Mesenchymal stem cell (in vitro differentiated cells and primary cell): ENCODE measurements around the gene SYNE1.

Experiments used
- DNase-seq: peaks from one replicate; pipeline ENCODE4 v3.0.0-alpha.2; 2013
- H2AFZ ChIP-seq: one replicate; pipeline ENCODE4 v1.6.1; 2013; ENCODE audit warnings: low read depth, mild to moderate bottlenecking, control low read depth, inconsistent platforms, low read length, moderate library complexity
- H2AK5ac ChIP-seq: 2 replicates; pipeline ENCODE4 v1.6.1; 2013; ENCODE audit warnings: low read length, moderate library complexity, mild to moderate bottlenecking, inconsistent platforms; ENCODE audit not compliant: severe bottlenecking
- H2BK120ac ChIP-seq: one replicate; pipeline ENCODE4 v1.6.1; 2013; ENCODE audit warnings: low read depth, mild to moderate bottlenecking, inconsistent platforms, low read length, moderate library complexity
- H2BK12ac ChIP-seq, 2 experiments: one replicate each; pipeline ENCODE4 v1.6.1; 2013; ENCODE audit warnings: inconsistent platforms in 2 of 2, low read length in 2 of 2, mild to moderate bottlenecking in 2 of 2, moderate library complexity in 2 of 2, control low read depth in 1 of 2
- H2BK15ac ChIP-seq: one replicate; pipeline ENCODE4 v1.6.1; 2013; ENCODE audit warnings: mild to moderate bottlenecking, low read depth, inconsistent platforms; ENCODE audit not compliant: poor library complexity, severe bottlenecking
- H2BK5ac ChIP-seq: 2 replicates; pipeline ENCODE4 v1.6.1; 2013; ENCODE audit warnings: low read depth, mild to moderate bottlenecking, low read length, control low read depth, inconsistent platforms; ENCODE audit not compliant: poor library complexity, severe bottlenecking
- H3K14ac ChIP-seq, 2 experiments: one replicate each; pipeline ENCODE4 v1.6.1; 2013; ENCODE audit warnings: inconsistent platforms in 2 of 2, low read length in 2 of 2, control low read depth in 1 of 2, mild to moderate bottlenecking in 1 of 2, moderate library complexity in 1 of 2
- H3K18ac ChIP-seq, 2 experiments: one replicate each; pipeline ENCODE4 v1.6.1; 2013; ENCODE audit warnings: inconsistent platforms in 2 of 2, low read length in 2 of 2, control low read depth in 1 of 2, low read depth in 1 of 2, mild to moderate bottlenecking in 1 of 2
- H3K23ac ChIP-seq, 2 experiments: one replicate each; pipeline ENCODE4 v1.6.1; 2013; ENCODE audit warnings: inconsistent platforms in 2 of 2, low read length in 2 of 2, mild to moderate bottlenecking in 2 of 2, moderate library complexity in 2 of 2, control low read depth in 1 of 2
- H3K27ac ChIP-seq: 2 replicates; pipeline ENCODE4 v1.5.1; 2013; ENCODE audit warnings: mild to moderate bottlenecking, moderate library complexity, low read length, control low read depth, inconsistent platforms; ENCODE audit not compliant: poor library complexity, severe bottlenecking
- H3K27me3 ChIP-seq, 2 experiments: 2 replicates each; pipeline versions ENCODE4 v1.6.1 to v1.7.0; 2013; ENCODE audit warnings: low read length in 2 of 2, mild to moderate bottlenecking in 2 of 2, moderate library complexity in 2 of 2, control low read depth in 1 of 2, inconsistent platforms in 1 of 2; ENCODE audit not compliant: control insufficient read depth in 1 of 2, insufficient read depth in 1 of 2
- H3K36me3 ChIP-seq, 2 experiments: 2 replicates each; pipeline versions ENCODE4 v1.6.1 to v1.7.0; 2013; ENCODE audit warnings: low read length in 2 of 2, control low read depth in 1 of 2, inconsistent platforms in 1 of 2, low read depth in 1 of 2, mild to moderate bottlenecking in 1 of 2; ENCODE audit not compliant: insufficient read depth in 2 of 2, control insufficient read depth in 1 of 2
- H3K4ac ChIP-seq, 2 experiments: one replicate each; pipeline ENCODE4 v1.6.1; 2013; ENCODE audit warnings: inconsistent platforms in 2 of 2, low read length in 2 of 2, mild to moderate bottlenecking in 2 of 2, moderate library complexity in 2 of 2, control low read depth in 1 of 2, low read depth in 1 of 2
- H3K4me1 ChIP-seq: 2 replicates; pipeline ENCODE4 v1.6.1; 2013; ENCODE audit warnings: low read depth, low read length, control low read depth; ENCODE audit not compliant: control insufficient read depth, insufficient read depth
- H3K4me2 ChIP-seq: 2 replicates; pipeline ENCODE4 v1.6.1; 2013; ENCODE audit warnings: low read length, mild to moderate bottlenecking, inconsistent platforms; ENCODE audit not compliant: poor library complexity, severe bottlenecking
- H3K4me3 ChIP-seq, 2 experiments: 2 replicates each; pipeline versions ENCODE4 v1.5.1 to v1.7.0; 2013; ENCODE audit warnings: low read length in 2 of 2, mild to moderate bottlenecking in 2 of 2, control low read depth in 1 of 2, low read depth in 1 of 2; ENCODE audit not compliant: insufficient read depth in 1 of 2
- H3K79me1 ChIP-seq: replicated peaks from 2 replicates; pipeline ENCODE4 v1.6.1; 2013; ENCODE audit warnings: mild to moderate bottlenecking, control low read depth, low read length, inconsistent platforms; ENCODE audit not compliant: poor library complexity, severe bottlenecking
- H3K9ac ChIP-seq: 2 replicates; pipeline ENCODE4 v1.7.0; 2013; ENCODE audit warnings: mild to moderate bottlenecking, low read length, moderate library complexity
- H3K9me3 ChIP-seq: 2 replicates; pipeline ENCODE4 v1.7.0; 2013; ENCODE audit warnings: mild to moderate bottlenecking, low read length; ENCODE audit not compliant: control insufficient read depth
- H4K8ac ChIP-seq: one replicate; pipeline ENCODE4 v1.6.1; 2013; ENCODE audit warnings: inconsistent platforms, mild to moderate bottlenecking, low read length, moderate library complexity
- H4K91ac ChIP-seq: one replicate; pipeline ENCODE4 v1.6.1; 2013; ENCODE audit warnings: mild to moderate bottlenecking, low read length, inconsistent platforms
- WGBS: methylation state at CpG from one replicate; pipeline ENCODE4 v1.1.7; 2013; ENCODE audit warnings: mixed read lengths; 5-methylcytosine and 5-hydroxymethylcytosine counted together

The SYNE1 gene

DNA sequence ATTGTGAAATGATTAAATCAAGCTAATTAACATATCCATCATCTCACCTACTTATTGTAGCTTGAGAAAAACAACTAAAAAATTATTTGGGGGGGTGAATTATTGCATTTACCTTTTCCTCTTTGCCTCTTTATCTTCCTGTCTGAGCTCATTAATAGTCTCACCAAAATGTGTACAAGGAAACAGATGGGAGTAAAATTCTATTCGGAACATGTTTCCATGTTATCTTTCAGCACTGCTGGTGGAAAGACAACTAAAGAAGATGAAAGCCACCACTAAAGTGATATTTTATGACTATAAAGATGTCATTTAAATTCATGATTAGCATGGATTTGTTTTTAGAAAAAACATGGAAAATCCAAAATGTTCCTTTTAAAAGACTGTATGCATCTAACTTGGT lies 102.6 kb downstream of the SYNE1 start:
- Histone ChIP-seq H3K18ac (no peak overlapping the region), H3K14ac (no peak overlapping the region), H2BK5ac (no peak overlapping the region), H4K8ac (no peak overlapping the region), H3K9ac (no peak overlapping the region), H2BK15ac (no peak overlapping the region), H3K4me1 (no peaks in the 10 kb centered on the region), H3K4ac (no peak overlapping the region), H3K23ac (no peak overlapping the region), H2BK120ac (no peak overlapping the region), H3K79me1 (no peaks in the 10 kb centered on the region), H3K36me3 (no peaks in the 10 kb centered on the region), H2AFZ (no peak overlapping the region), H3K4me2 (no peak overlapping the region), H3K27ac (no peak overlapping the region), H3K27me3 (no peaks in the 10 kb centered on the region), H2AK5ac (no peak overlapping the region), H3K4me3 (no peak overlapping the region), H3K9me3 (no peaks in the 10 kb centered on the region), H4K91ac (no peak overlapping the region), H2BK12ac (no peak overlapping the region)
- no peak for DNase-seq
- no CpG with 5 or more reads among the region's 1 CpG for WGBS

DNA sequence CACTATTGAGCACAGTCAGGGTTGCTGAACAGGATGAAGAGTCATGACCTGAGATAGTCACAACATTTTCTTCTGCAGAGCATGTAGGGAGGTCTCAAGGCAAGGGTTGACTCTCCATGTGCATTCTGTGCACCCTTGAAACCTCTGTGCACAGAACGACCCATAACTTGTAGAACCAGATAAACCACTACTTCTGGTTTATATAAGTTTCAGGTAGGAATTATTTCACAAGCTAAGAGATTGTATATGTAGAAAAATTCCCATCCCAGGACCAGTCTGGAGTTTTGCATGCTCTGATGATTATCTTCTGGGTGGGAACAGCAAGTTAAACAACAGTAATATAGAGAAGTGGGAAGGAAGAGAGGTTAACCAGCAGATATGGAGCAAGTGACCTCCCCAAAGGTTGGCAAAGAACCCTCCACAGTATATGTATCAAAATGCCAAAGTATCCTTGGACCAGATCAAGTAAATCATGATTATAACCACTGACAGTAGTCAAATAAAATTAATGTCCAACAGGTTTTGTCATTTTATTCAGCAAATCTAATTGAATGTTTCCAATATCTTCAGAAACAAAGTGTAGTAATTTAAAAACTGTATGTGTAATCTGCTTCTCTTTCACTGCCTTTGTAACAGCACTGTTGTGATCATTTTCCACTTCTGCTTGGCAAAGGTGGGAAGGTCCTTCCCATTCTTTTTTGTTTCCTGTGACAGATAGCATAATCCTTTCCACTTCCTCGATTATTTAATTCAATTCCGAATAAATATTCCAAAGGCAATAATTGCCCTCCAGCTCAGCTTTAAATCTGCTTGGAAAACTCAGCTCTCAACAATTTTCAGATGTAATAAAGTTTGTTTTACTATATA lies 104.4 kb downstream of the SYNE1 start:
- H3K4me3 ChIP-seq = no peak overlapping the region
- no peak overlapping the region for H4K91ac ChIP-seq
- H3K14ac ChIP-seq = no peak overlapping the region

DNA sequence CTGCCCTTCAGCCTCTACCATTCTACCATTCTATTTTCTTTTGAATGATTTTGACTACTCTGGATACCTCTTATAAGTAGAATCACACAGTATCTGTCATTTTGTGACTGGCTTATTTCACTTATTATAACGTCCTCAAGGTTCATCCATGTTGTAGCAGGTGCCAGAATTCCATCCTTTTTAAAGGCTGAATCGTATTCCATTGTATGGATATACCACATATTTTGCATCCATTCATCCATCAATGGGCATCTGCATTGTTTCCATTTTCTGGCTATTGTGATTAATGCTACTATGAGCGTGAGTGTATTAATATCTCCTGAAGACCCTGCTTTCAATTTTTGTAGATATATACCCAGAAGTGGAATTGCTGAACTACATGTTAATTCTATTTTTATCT lies 105.5 kb downstream of the SYNE1 start:
- H2AFZ ChIP-seq = no peak overlapping the region
- H3K36me3 ChIP-seq = no peaks in the 10 kb centered on the region
- H3K9me3 ChIP-seq = no peaks in the 10 kb centered on the region
- H3K79me1 ChIP-seq = no peaks in the 10 kb centered on the region
- H4K8ac ChIP-seq = no peak overlapping the region
- H4K91ac ChIP-seq = no peak overlapping the region
- no peak overlapping the region for H3K4me2 ChIP-seq
- H3K23ac ChIP-seq = no peak overlapping the region
- no peak overlapping the region for H2AK5ac ChIP-seq
- no peak overlapping the region for H2BK12ac ChIP-seq
- H2BK120ac ChIP-seq = no peak overlapping the region
- H3K4me3 ChIP-seq = no peak overlapping the region
- H3K27me3 ChIP-seq = no peaks in the 10 kb centered on the region
- WGBS = 81% methylated on average over 2 of the region's 3 CpGs
- H2BK15ac ChIP-seq = no peak overlapping the region
- no peak overlapping the region for H3K18ac ChIP-seq
- no peak overlapping the region for H3K4ac ChIP-seq
- H3K4me1 ChIP-seq = no peaks in the 10 kb centered on the region
- no peak for DNase-seq
- H2BK5ac ChIP-seq = no peak overlapping the region
- no peak overlapping the region for H3K9ac ChIP-seq
- H3K14ac ChIP-seq = no peak overlapping the region
- no peak overlapping the region for H3K27ac ChIP-seq

More for the DNA sequence above, 104.4 kb downstream of the SYNE1 start:
- Histone ChIP-seq H2BK5ac (no peak overlapping the region), H2BK120ac (no peak overlapping the region), H4K8ac (no peak overlapping the region), H2AFZ (no peak overlapping the region), H3K23ac (no peak overlapping the region), H3K9me3 (no peaks in the 10 kb centered on the region), H3K18ac (no peak overlapping the region), H3K36me3 (no peaks in the 10 kb centered on the region), H2BK15ac (no peak overlapping the region), H3K27me3 (no peaks in the 10 kb centered on the region), H2AK5ac (no peak overlapping the region), H2BK12ac (no peak overlapping the region), H3K9ac (no peak overlapping the region), H3K79me1 (no peaks in the 10 kb centered on the region), H3K4me2 (no peak overlapping the region), H3K4ac (no peak overlapping the region), H3K27ac (no peak overlapping the region), H3K4me1 (no peaks in the 10 kb centered on the region)
- 96% methylated on average over 2 of the region's 3 CpGs for WGBS
- DNase-seq = no peak

DNA sequence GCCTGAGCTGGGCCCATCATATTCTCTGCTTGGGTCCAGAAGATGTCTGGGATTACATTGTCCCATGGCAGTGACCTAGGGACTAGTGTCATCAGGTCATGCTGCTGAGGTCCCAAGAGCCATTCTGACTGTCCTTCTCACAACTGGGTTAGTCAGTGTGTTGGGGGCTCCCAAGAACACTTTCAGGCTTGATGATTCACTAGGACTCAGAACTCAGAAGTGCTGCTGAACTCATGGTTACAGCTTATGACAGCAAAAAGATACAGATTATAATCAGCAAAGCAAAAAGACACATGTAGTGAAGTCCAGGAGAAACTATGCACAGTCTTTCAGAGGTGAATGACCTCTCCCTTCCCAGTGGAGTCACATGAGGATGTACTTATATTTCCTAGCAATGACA lies 107.8 kb downstream of the SYNE1 start:
- H3K9me3 ChIP-seq = no peaks in the 10 kb centered on the region
- no peak overlapping the region for H3K14ac ChIP-seq
- no peak overlapping the region for H2BK120ac ChIP-seq
- no peak overlapping the region for H3K18ac ChIP-seq
- no peak overlapping the region for H2AK5ac ChIP-seq
- no peak overlapping the region for H2AFZ ChIP-seq
- no peak overlapping the region for H3K23ac ChIP-seq
- no peak overlapping the region for H4K91ac ChIP-seq
- no peaks in the 10 kb centered on the region for H3K4me1 ChIP-seq
- no peaks in the 10 kb centered on the region for H3K27me3 ChIP-seq
- no peak overlapping the region for H3K4me3 ChIP-seq
- H3K4ac ChIP-seq = no peak overlapping the region
- no peaks in the 10 kb centered on the region for H3K36me3 ChIP-seq
- no peak overlapping the region for H3K4me2 ChIP-seq
- no peak overlapping the region for H2BK12ac ChIP-seq
- no peak overlapping the region for H4K8ac ChIP-seq
- H2BK5ac ChIP-seq = no peak overlapping the region
- DNase-seq = peak; percentile 18
- no peaks in the 10 kb centered on the region for H3K79me1 ChIP-seq
- no peak overlapping the region for H3K27ac ChIP-seq
- no peak overlapping the region for H3K9ac ChIP-seq
- H2BK15ac ChIP-seq = no peak overlapping the region
